Erythroblast (primary cell): Measurements from ENCODE around the gene SNAP29.
"Not testable (repeated sequence)": the region's sequence is repeated elsewhere in the genome, so short reads cannot be mapped to it uniquely, and the experiment has no call there.

Source experiments
- DNase-seq, 2 experiments: peaks; one replicate each; lab custom pipeline; 2025; lab: John Stamatoyannopoulos, UW
- GATA1 ChIP-seq: IDR thresholded peaks from 2 replicates; pipeline ENCODE4 v1.6.1; 2011; ENCODE audit warnings: low read depth, mild to moderate bottlenecking, control low read depth, low read length, moderate library complexity
- POLR2A ChIP-seq: IDR thresholded peaks from 2 replicates; pipeline ENCODE4 v1.6.1; 2011; ENCODE audit warnings: mild to moderate bottlenecking, low read length

Gene SNAP29

GRCh38 chr22:20858615-20859416 is at the start of gene SNAP29, which contains the start of gene PI4KA:
Gene SNAP29 (plus strand): TSS chr22:20859007. CDS start chr22:20859111, 104 bp downstream.
Gene PI4KA (minus strand): TSS chr22:20858811. CDS start chr22:20858725, 86 bp downstream.
- TF ChIP-seq GATA1 (no peak), POLR2A (peak; percentile 82)
- DNase-seq = peak; percentile 99

DNA sequence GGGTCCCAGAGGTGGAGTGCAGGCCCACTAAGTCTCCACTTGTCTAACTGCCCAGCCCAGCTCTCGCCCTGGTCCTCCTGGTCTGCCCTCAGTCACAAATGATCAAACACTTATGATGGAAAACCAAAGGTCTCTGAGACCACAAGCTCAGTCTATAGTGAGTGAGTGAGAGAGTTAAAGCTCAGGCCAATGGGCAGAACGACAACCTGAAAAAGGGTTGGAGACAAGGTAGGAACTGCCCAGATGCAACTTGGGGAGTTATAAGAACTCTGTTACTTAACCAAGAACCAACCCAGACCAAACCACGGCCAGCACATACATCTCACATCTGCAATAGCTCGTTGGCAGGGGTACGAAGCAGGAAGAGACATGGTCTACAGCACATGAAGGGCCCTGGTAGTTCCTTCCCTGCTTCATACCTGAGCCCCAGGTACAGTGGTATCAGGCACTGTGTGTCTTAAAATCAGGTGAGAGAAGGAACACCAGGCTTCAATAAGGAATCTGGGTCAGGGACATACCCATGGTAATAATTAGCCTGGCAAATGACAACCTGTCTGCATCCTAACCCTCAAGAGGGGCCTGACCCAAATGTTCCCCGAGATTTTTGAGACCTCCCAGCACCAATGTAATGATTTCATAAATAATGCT is 49.1 kb upstream of the SNAP29 start:
- DNase-seq = no peak
- TF ChIP-seq GATA1 (no peak), POLR2A (no peak)

DNA sequence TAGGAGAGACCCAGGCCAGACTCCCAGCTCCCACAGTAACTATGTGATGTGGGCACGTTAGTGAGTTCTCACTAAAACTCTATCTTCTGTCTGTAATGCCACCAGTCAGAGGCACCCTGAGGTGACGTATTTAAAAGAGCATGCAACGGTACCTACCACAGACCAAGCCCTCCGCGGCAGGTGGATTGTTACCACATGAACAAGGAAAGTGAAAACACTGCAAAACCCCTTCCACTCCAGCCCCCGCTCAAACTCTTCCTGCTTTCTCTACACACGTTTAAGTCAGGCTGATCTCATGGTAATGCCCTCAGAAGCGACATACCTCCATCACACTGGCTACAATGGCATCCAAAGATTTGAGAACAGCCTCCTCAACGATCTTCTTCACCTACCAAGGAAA is 48.2 kb upstream of the SNAP29 start:
- no peak for DNase-seq
- TF ChIP-seq POLR2A (no peak), GATA1 (no peak)

DNA sequence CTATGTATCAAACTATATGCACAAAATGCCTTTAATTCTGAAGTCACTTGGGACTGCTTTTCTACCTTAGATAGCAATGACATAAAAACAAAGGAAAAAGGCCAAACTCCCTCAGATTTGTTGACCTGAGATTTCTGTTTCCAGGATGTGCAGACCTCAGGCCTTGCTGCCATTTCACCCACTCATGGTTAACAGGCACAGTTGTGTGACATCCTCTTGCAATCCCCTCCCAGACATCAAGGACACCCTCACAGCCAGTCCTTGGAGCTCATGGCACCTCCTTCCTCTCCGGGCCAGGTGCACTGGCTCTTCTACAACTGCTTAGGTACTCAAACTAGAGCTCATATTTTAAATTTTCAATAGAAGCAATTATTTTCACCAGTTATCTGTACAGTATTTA is 47.6 kb upstream of the SNAP29 start:
- no peak for DNase-seq
- TF ChIP-seq POLR2A (no peak), GATA1 (no peak)

GRCh38 chr22:20811971-20812660 is 46.7 kb upstream of the SNAP29 start:
- DNase-seq = no peak
- TF ChIP-seq POLR2A = no peak
- TF ChIP-seq GATA1 = no peak

DNA sequence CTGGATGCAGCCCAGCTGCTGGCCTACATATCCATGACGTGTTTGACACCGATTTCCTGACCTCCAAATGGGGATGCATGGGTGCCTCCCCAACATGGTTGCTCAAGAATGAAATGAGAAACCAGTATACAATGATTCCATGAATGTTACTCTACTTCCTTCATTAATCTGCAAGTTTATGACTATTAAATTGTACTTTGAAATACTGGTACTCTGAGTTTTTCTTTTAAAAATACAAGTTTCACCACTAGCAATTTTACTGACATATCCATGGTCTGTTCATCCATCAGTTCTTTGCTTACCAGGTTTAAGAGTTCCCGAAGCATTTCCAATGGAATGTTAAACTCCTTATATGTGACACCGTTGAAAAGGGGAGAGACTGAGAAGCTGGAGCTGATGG is 45.8 kb upstream of the SNAP29 start:
- no peak for TF ChIP-seq GATA1
- TF ChIP-seq POLR2A = no peak
- no peak for DNase-seq

DNA sequence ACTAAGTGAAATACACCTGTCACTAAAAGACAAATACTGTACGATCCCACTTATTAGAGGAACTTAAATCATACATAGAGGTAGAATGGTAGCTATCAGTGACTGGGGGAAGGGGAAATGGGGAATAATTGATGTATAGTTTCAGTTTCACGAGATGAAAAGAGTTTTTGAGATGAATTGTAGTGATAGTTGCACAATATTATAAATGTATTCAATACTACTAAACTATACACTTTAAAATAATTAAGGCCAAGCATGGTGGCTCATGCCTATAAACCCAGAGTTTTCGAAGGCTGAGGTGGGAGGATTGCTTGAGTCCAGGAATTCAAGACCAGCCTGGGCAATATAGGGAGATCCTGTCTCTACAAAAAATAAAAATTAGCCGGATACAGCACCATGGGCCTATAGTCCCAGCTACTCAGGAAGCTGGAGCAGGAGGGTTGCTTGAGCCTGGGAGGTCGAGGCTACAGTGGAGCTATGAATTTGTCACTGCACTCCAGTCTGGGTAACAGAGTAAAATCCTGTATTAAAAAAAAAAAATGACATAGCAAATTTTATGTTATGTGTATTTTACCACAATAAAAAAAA is 44.5 kb upstream of the SNAP29 start:
- TF ChIP-seq GATA1 (no peak), POLR2A (no peak)
- no peak for DNase-seq

- TF ChIP-seq GATA1 = no peak
- TF ChIP-seq POLR2A = no peak
- no peak for DNase-seq
Observed at GRCh38 chr22:20815477-20816050, 43.2 kb upstream of the SNAP29 start.

GRCh38 chr22:20816559-20816958 is 42.2 kb upstream of the SNAP29 start:
- TF ChIP-seq GATA1 = no peak
- no peak for TF ChIP-seq POLR2A

GRCh38 chr22:20818471-20818870 is 40.3 kb upstream of the SNAP29 start:
- TF ChIP-seq GATA1 = no peak
- no peak for TF ChIP-seq POLR2A
- DNase-seq = no peak

More at GRCh38 chr22:20816559-20816958, 42.2 kb upstream of the SNAP29 start:
- DNase-seq = no peak

DNA sequence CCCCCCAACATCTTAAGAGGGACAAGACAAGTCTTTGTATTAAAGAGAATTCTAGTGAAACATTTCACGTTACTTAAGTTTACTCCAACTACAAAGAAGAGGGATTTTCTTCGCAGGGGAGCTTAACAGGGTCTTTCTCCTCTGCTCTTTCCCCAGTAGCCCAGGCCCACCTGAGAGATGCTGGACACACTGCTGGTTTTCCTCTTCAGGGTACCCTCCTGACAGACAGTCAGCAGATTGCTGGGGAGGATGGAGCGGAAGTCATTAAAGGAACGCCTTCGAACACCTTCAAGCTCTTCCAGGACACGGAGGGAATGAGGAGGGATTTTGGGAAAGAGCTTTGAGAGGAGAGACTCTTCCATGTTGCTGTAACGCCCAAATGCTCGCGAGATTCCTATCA is 39.3 kb upstream of the SNAP29 start:
- no peak for TF ChIP-seq GATA1
- no peak for TF ChIP-seq POLR2A

GRCh38 chr22:20821717-20822239 is 37.0 kb upstream of the SNAP29 start:
- DNase-seq = not testable (repeated sequence)

More for the DNA sequence above, 39.3 kb upstream of the SNAP29 start:
- no peak for DNase-seq

DNA sequence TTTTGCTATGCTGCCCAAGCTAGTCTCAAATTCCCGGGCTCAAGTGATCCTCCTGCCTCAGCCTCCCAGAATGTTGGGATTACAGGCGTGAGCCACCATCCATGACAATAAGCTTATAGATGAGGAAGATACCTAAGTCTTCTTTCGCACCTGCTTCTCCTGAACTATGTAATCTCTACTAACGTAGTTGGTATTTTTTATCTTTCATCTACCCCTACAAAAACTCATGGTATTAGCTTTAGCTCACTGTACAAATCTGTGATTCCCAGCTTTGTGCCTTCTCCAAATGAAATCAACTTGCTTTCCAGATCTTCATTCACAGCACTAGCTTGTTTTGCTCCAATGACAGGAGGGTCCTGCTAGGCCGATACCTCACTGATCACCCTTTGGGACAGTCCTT is 36.6 kb upstream of the SNAP29 start:
- no peak for DNase-seq
- TF ChIP-seq GATA1 (no peak), POLR2A (no peak)

DNA sequence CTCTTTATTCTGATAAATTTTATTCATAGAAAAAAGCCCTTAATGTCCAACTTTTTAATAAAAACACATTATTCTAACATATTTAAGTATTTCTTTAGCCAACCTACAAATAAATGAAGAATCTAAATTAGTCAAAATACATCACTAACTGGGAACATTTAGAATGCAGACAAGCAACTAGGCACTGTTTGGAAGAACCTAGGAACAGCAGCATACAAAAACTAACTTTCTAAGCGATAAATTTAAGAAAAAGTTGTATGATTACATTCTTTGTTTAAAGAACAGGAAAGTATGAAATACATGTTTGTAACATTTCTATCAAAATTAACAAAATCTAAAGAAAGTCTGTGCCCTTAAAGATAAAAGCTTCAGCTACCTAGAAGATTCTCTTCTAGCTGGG is 35.5 kb upstream of the SNAP29 start:
- no peak for DNase-seq
- no peak for TF ChIP-seq GATA1

- not testable (repeated sequence) for DNase-seq
Observed at GRCh38 chr22:20825216-20825615, 33.6 kb upstream of the SNAP29 start.
